GM12865 (cell line): ENCODE measurements around the gene GGACT.
"Not testable (repeated sequence)": the region's sequence is repeated elsewhere in the genome, so short reads cannot be mapped to it uniquely, and the experiment has no call there.

Source experiments
- DNase-seq: peaks from one replicate; pipeline ENCODE4 v3.0.0; 2010; ENCODE audit warnings: low read depth
- H3K4me3 ChIP-seq: 2 replicates; pipeline ENCODE4 v1.5.1; 2011; ENCODE audit warnings: mild to moderate bottlenecking, low read depth, low read length, control low read depth
- CTCF ChIP-seq: IDR thresholded peaks from 2 replicates; pipeline ENCODE4 v1.5.1; 2011; ENCODE audit warnings: low read length, control low read depth, low read depth, inconsistent platforms; ENCODE audit not compliant: insufficient read depth; ENCODE audit errors: missing control alignments

Gene GGACT

GRCh38 chr13:100589178-100589725, 663 bp upstream of the GGACT start:
- no peak for TF ChIP-seq CTCF
- DNase-seq: no peak
- H3K4me3 ChIP-seq: peak overlapping the region; percentile 84

- TF ChIP-seq CTCF: no peak
- H3K4me3 ChIP-seq: no peak overlapping the region
- no peak for DNase-seq
These were observed 3.7 kb downstream of the GGACT start for GRCh38 chr13:100584896-100585295.

- no peak for DNase-seq
- no peak overlapping the region for H3K4me3 ChIP-seq
- no peak for TF ChIP-seq CTCF
These were observed 7.1 kb downstream of the GGACT start for GRCh38 chr13:100581504-100581903.

- no peak for DNase-seq
- TF ChIP-seq CTCF: no peak
- no peak overlapping the region for H3K4me3 ChIP-seq
These were observed 7.6 kb downstream of the GGACT start for GRCh38 chr13:100581030-100581429.

GRCh38 chr13:100580045-100580444, 8.5 kb downstream of the GGACT start:
- no peak for DNase-seq
- no peak for TF ChIP-seq CTCF

GRCh38 chr13:100577239-100577638, 11.3 kb downstream of the GGACT start:
- H3K4me3 ChIP-seq, DNase-seq: not testable (repeated sequence)

More at GRCh38 chr13:100580045-100580444, 8.5 kb downstream of the GGACT start:
- H3K4me3 ChIP-seq: no peak overlapping the region

GRCh38 chr13:100573121-100573520, 15.5 kb downstream of the GGACT start:
- peak; percentile 74 for TF ChIP-seq CTCF
- peak; percentile 84 for DNase-seq
- no peak overlapping the region for H3K4me3 ChIP-seq
